Tibial nerve (tissue), 4 donors: ENCODE results near the gene SLF2. TPM values are rescaled to one million over a fixed set of nuclear protein-coding genes. Genes with fewer than 3 reads are reported as not detected.

Source experiments
- DNase-seq, 2 donors: peaks; one replicate each; pipeline ENCODE4 v3.0.0-alpha.2; 2019; ENCODE audit warnings: low spot score in 2 of 2
- H3K27ac ChIP-seq, 4 donors: fragments of 200-600 bp; sonication (generic) in 3 of 4; one replicate each; pipeline ENCODE4 v1.5.1; 2017 to 2019; ENCODE audit warnings: mild to moderate bottlenecking in 1 of 4
- H3K27me3 ChIP-seq, 2 donors: fragments of 200-600 bp; sonication (generic) in 1 of 2; one replicate each; pipeline versions ENCODE4 v1.5.1 to v1.6.0; 2017 to 2019
- H3K36me3 ChIP-seq, 3 donors: fragments of 200-600 bp; sonication (generic); one replicate each; pipeline ENCODE4 v1.5.1; 2018 to 2019
- H3K4me1 ChIP-seq, 4 donors: fragments of 200-600 bp; sonication (generic) in 3 of 4; one replicate each; pipeline ENCODE4 v1.5.1; 2017 to 2019
- H3K4me3 ChIP-seq, 4 donors: fragments of 200-600 bp; sonication (generic) in 3 of 4; one replicate each; pipeline ENCODE4 v1.5.1; 2017 to 2019; ENCODE audit warnings: mild to moderate bottlenecking in 1 of 4, moderate library complexity in 1 of 4
- H3K9me3 ChIP-seq, 4 donors: fragments of 200-600 bp; sonication (generic) in 3 of 4; one replicate each; pipeline ENCODE4 v1.5.1; 2017 to 2019
- EP300 ChIP-seq, 2 donors: sonication (generic); formaldehyde crosslinking; IDR thresholded peaks; one replicate each; pipeline ENCODE4 v1.6.1; 2017; ENCODE audit warnings: antibody characterized with exemption in 2 of 2, mild to moderate bottlenecking in 1 of 2
- POLR2A ChIP-seq, 2 donors: fragments of 450-650 bp; IDR thresholded peaks; one replicate each; pipeline ENCODE4 v1.6.1; 2017; ENCODE audit warnings: antibody characterized with exemption in 2 of 2, mild to moderate bottlenecking in 2 of 2, moderate library complexity in 2 of 2
- WGBS, 2 donors: methylation state at CpG; one replicate each; pipeline ENCODE4 v1.1.5; 2018; 5-methylcytosine and 5-hydroxymethylcytosine counted together
- total RNA-seq, 4 donors: library from RNA; depleted of rRNA; stranded (reverse); fragments of >200 nt; gene quantifications; one replicate each; pipeline ENCODE4 v1.1.0, GENCODE V29; 2016
- TF ChIP-seq, protein P1 (sequence below), 5 experiments: fragments of 200-600 bp in 3 of 5; fragments of 450-650 bp in 2 of 5; sonication (generic) in 3 of 5; IDR thresholded peaks; one replicate each; pipeline ENCODE4 v1.5.1; 2016 to 2019; ENCODE audit warnings: antibody characterized with exemption in 5 of 5, mild to moderate bottlenecking in 3 of 5, moderate library complexity in 2 of 5

The SLF2 gene
- total RNA-seq, 4 donors from 2014 or later, result 25.7 to 37.7 (median 29.7) TPM

DNA sequence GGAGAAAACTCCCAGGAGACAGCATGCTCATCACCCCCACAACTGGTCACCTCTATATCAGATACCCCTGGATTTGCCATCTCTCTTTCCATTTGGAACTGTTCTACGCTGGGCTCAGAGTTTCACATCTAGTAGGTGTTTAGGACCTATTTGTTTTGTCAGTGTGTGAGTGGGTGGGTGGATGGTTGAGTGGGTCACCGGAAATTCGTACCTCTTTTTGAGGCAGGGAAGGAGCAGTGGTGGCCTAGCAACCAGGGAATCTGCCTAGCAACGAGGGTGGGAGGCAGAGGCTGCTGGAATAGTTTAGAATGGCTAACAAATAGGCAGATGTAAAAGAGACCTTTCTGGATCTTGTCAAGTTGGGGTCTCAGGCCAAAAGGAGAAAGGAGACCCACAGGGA lies 23.2 kb upstream of the SLF2 start:
- peaks cover 0 to 6% (median 0%) of the 10 kb centered on the region in 4 donors for H3K4me1 ChIP-seq
- H3K36me3 ChIP-seq, result no peaks in the 10 kb centered on the region
- peaks cover 0 to 14% of the 10 kb centered on the region in 2 donors for H3K27me3 ChIP-seq
- no peaks in the 10 kb centered on the region for H3K9me3 ChIP-seq
- DNase-seq, result no peak
- no peak overlapping the region for H3K27ac ChIP-seq
- 58 to 60% methylated on average over 4 of the region's 4 CpGs for WGBS, 2 donors
- no peak overlapping the region for H3K4me3 ChIP-seq
- TF ChIP-seq, protein P1, sequence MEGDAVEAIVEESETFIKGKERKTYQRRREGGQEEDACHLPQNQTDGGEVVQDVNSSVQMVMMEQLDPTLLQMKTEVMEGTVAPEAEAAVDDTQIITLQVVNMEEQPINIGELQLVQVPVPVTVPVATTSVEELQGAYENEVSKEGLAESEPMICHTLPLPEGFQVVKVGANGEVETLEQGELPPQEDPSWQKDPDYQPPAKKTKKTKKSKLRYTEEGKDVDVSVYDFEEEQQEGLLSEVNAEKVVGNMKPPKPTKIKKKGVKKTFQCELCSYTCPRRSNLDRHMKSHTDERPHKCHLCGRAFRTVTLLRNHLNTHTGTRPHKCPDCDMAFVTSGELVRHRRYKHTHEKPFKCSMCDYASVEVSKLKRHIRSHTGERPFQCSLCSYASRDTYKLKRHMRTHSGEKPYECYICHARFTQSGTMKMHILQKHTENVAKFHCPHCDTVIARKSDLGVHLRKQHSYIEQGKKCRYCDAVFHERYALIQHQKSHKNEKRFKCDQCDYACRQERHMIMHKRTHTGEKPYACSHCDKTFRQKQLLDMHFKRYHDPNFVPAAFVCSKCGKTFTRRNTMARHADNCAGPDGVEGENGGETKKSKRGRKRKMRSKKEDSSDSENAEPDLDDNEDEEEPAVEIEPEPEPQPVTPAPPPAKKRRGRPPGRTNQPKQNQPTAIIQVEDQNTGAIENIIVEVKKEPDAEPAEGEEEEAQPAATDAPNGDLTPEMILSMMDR (IDR thresholded peaks at IDR 0.05), result no peak
- TF ChIP-seq EP300 (IDR thresholded peaks at IDR 0.05) (no peak), POLR2A (IDR thresholded peaks at IDR 0.05) (no peak)

DNA sequence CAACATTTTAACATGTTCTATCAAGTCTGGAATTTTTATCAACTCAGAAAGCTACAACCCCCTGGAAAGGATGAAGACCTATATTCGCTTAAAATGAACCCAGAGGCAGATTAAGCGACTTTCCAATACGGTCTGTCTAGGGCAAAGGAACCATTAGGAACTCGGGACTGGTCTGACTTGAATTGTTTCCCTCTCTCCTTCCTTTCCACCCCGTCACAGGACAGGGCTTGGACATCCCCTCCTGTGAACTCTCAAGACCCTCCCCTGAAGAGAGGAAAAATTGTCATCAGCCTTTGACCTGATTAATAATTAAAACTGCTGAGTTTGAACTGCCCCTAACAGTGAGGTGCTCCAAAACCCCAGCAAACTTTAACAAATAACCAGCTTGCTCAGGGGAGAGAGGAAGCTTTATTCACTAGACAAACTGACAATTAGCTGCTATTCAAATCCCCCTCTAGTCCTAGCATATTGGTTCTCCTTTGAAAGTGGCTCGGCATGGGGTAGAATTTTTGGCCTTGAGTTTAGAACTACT lies 22.6 kb upstream of the SLF2 start:
- no peak overlapping the region for H3K27ac ChIP-seq
- 72 to 73% methylated on average over 6 of the region's 6 CpGs for WGBS, 2 donors

DNA sequence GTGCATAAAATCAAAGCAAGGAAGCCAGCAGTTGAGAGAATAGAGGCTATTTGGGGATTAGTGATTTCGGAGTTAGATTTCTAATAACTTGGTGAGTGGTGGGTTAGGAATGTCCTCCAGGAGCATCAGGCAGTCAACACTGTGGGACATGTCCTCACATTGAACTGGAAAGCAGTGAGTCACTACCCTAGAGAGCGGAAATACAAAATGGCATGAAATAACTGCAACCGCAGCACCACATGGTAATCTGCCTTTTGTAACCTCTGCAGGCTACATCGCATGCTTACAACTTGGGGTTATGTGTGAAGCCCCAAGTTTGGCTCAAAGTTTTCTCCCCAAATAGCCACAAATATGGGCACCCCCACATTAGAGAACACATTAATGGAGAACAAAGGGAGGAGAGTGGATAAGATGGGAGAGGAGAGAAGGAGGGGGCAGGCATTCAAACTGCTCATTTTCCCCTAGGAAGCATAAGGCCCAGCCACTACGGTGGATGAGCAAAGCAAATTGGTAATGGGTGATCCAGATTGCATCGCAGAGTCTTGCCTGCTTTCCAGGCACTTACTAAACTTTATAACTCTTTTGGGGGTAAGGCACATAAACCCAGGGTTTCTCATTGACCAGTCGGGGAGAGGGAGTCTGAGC lies 22.0 kb upstream of the SLF2 start:
- H3K4me1 ChIP-seq, result peaks cover 0 to 6% (median 0%) of the 10 kb centered on the region in 4 donors
- H3K4me3 ChIP-seq, result no peak overlapping the region
- no peak for DNase-seq
- H3K36me3 ChIP-seq, result no peaks in the 10 kb centered on the region
- TF ChIP-seq EP300 (IDR thresholded peaks at IDR 0.05), result no peak
- TF ChIP-seq, protein P1 (IDR thresholded peaks at IDR 0.05), result no peak
- no peak for TF ChIP-seq POLR2A (IDR thresholded peaks at IDR 0.05)
- H3K27ac ChIP-seq, result no peak overlapping the region
- H3K27me3 ChIP-seq, result peaks cover 0 to 14% of the 10 kb centered on the region in 2 donors
- no peaks in the 10 kb centered on the region for H3K9me3 ChIP-seq
- WGBS, 2 donors, result 61 to 65% methylated on average over 7 of the region's 7 CpGs

More for the DNA sequence above, 22.6 kb upstream of the SLF2 start:
- H3K36me3 ChIP-seq, result no peaks in the 10 kb centered on the region
- no peaks in the 10 kb centered on the region for H3K9me3 ChIP-seq
- DNase-seq, result no peak
- TF ChIP-seq EP300 (IDR thresholded peaks at IDR 0.05), result no peak
- no peak for TF ChIP-seq POLR2A (IDR thresholded peaks at IDR 0.05)
- TF ChIP-seq, protein P1 (IDR thresholded peaks at IDR 0.05), result no peak
- H3K27me3 ChIP-seq, result peaks cover 0 to 14% of the 10 kb centered on the region in 2 donors
- no peak overlapping the region for H3K4me3 ChIP-seq
- peaks cover 0 to 6% (median 0%) of the 10 kb centered on the region in 4 donors for H3K4me1 ChIP-seq

DNA sequence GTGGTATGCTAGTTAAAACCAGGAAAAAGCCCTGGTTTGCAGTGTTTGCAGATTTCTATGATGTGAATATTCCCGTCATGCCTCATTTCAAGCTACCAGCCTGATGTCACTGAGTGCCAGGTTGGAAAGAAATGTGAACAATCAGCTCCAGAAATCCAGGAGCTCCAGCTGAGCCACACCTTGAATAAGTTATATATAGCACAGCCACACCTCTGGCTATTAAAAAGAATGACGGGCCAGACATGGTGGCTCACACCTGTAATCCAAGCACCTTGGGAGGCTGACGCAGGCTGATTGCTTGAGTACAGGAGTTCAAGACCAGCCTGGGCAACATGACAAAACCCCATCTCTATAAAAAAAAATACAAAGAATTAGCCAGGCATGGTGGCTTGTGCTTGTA lies 18.7 kb upstream of the SLF2 start:
- no peaks in the 10 kb centered on the region for H3K36me3 ChIP-seq
- H3K27ac ChIP-seq, result no peak overlapping the region
- 79 to 82% methylated on average over 3 of the region's 3 CpGs for WGBS, 2 donors
- H3K27me3 ChIP-seq, result peaks cover 0 to 14% of the 10 kb centered on the region in 2 donors
- no peak overlapping the region for H3K4me3 ChIP-seq
- no peaks in the 10 kb centered on the region for H3K4me1 ChIP-seq
- DNase-seq, result no peak
- no peak for TF ChIP-seq POLR2A (IDR thresholded peaks at IDR 0.05)
- TF ChIP-seq, protein P1 (IDR thresholded peaks at IDR 0.05), result no peak
- no peak for TF ChIP-seq EP300 (IDR thresholded peaks at IDR 0.05)
- no peaks in the 10 kb centered on the region for H3K9me3 ChIP-seq

DNA sequence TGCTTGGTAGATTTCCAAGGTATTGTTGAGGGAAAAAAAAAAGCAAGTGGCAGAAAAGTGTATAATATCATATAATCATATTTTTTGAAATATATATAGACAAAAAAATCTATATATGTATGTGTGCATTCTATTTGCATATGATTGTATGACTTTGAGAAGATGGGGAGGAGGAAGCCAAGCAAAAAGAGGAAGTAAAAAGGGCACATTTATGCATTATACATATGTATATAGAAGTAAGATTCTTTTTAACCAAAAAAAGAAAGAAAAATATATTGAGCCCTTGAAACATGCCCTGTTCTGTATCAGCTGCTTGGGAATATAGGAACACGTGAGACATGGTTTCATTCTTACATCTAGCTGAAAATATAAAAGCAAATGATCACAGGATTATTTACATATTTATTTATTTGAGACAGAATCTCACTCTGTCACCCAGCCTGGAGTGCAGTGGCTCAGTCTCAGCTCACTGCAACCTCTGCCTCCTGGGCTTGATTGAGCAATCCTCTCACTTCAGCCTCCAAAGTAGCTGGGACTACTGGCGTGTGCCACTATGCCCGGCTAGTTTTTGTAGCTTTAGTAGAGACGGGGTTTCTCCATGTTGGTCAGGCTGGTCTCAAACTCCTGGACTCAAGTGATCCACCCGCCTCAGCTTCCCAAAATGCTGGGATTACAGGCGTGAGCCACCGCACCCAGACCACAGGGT lies 18.0 kb upstream of the SLF2 start:
- Histone ChIP-seq H3K4me3 (no peak overlapping the region), H3K36me3 (no peaks in the 10 kb centered on the region), H3K27me3 (peaks cover 0 to 10% of the 10 kb centered on the region in 2 donors), H3K4me1 (no peaks in the 10 kb centered on the region), H3K9me3 (no peaks in the 10 kb centered on the region), H3K27ac (no peak overlapping the region)
- 75 to 77% methylated on average over 7 of the region's 7 CpGs for WGBS, 2 donors
- no peak for DNase-seq
- no peak for TF ChIP-seq POLR2A (IDR thresholded peaks at IDR 0.05)
- TF ChIP-seq EP300 (IDR thresholded peaks at IDR 0.05), result no peak
- TF ChIP-seq, protein P1 (IDR thresholded peaks at IDR 0.05), result no peak
